Esophagus muscularis mucosa (tissue), 4 donors: ENCODE results near the gene SNRPE.

Source experiments
- EP300 ChIP-seq: sonication (generic); formaldehyde crosslinking; IDR thresholded peaks from one replicate; pipeline ENCODE4 v1.6.1; 2017; ENCODE audit warnings: antibody characterized with exemption
- POLR2A ChIP-seq: fragments of 450-650 bp; IDR thresholded peaks from one replicate; pipeline ENCODE4 v1.6.1; 2017; ENCODE audit warnings: antibody characterized with exemption, moderate library complexity, mild to moderate bottlenecking, low read depth
- TF ChIP-seq, protein P1 (sequence below), 3 experiments: fragments of 200-600 bp in 2 of 3; fragments of 450-650 bp in 1 of 3; sonication (generic) in 2 of 3; IDR thresholded peaks; one replicate each; pipeline ENCODE4 v1.5.1; 2017 to 2019; ENCODE audit warnings: antibody characterized with exemption in 3 of 3, mild to moderate bottlenecking in 2 of 3, moderate library complexity in 1 of 3

DNA sequence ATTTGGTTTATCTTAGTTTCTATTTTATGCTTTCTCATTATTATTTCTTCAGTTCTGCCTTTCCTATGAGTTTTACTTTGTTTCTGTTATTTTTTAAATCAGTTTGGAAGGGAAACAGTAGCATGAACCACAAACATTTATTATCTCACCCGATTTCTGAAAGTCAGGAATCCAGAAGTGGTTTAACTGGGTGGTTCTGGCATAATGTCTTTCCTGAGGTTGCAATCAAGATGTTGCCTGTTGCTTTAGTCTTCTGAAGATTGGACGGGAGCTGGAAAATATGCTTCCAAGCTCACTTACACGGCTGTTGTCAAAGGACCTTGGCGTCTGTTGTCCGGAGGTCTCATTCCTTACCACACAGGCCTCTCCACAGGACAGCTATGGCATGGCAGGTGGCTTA is 50.4 kb downstream of the SNRPE start:
- TF ChIP-seq EP300 (no peak), POLR2A (no peak)
- TF ChIP-seq, protein P1, sequence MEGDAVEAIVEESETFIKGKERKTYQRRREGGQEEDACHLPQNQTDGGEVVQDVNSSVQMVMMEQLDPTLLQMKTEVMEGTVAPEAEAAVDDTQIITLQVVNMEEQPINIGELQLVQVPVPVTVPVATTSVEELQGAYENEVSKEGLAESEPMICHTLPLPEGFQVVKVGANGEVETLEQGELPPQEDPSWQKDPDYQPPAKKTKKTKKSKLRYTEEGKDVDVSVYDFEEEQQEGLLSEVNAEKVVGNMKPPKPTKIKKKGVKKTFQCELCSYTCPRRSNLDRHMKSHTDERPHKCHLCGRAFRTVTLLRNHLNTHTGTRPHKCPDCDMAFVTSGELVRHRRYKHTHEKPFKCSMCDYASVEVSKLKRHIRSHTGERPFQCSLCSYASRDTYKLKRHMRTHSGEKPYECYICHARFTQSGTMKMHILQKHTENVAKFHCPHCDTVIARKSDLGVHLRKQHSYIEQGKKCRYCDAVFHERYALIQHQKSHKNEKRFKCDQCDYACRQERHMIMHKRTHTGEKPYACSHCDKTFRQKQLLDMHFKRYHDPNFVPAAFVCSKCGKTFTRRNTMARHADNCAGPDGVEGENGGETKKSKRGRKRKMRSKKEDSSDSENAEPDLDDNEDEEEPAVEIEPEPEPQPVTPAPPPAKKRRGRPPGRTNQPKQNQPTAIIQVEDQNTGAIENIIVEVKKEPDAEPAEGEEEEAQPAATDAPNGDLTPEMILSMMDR (IDR thresholded peaks at IDR 0.05): no peak
